ENCODE measurements around the gene DNMBP. TPM values are rescaled to one million over a fixed set of nuclear protein-coding genes. Genes with fewer than 3 reads are reported as not detected.
"Not testable (repeated sequence)": the region's sequence is repeated elsewhere in the genome, so short reads cannot be mapped to it uniquely, and the experiment has no call there.

DNMBP gene
- total and polyA plus RNA-seq, 2 experiments from 2014 or later: 12.4 to 18.5 TPM

DNA sequence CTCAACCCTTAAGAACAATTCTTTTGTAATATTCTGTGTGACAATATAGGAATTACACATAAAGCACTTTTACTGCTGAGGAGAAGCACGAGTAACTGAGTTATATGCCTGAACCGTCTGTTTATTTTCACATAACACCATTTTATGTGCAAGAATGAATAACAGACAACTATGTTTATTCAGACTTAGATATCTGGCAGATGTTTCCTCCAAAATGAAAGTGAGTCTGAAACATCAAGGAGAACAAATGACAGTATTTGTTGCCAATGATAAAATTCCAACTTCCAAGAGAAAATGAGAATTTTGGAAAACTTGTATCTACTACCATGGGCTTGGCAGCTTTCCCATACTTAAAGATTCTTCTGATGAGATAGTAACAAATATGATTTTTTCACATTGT is 51.4 kb downstream of the DNMBP start:
- Histone ChIP-seq H3K4me3 (peak overlapping the region; percentile 32), H4K20me1 (ENCODE audit: insufficient read depth) (no peaks in the 10 kb centered on the region), H2AFZ (no peak overlapping the region), H3K4me1 (ENCODE audit: insufficient read depth) (peaks cover 18% of the 10 kb centered on the region), H3K79me2 (ENCODE audit: insufficient read depth) (peaks cover 87% of the 10 kb centered on the region), H3K9ac (peak overlapping the region; percentile 11), H3K27ac (peak overlapping the region; percentile 27), H3K27me3 (replicated peaks; ENCODE audit: insufficient read depth) (no peaks in the 10 kb centered on the region), H3K9me2 (ENCODE audit: insufficient read depth) (no peaks in the 10 kb centered on the region), H3K36me3 (ENCODE audit: low read depth) (peaks cover 30% of the 10 kb centered on the region; the same call in 1 of the 2 replicates), H3F3A (ENCODE audit: insufficient read depth) (peaks cover 11% of the 10 kb centered on the region; the same call in 1 of the 2 replicates), H3K4me2 (ENCODE audit: unreplicated experiment) (peak overlapping the region; percentile 66), H3K9me3 (ENCODE audit: low read depth) (no peaks in the 10 kb centered on the region)
- in situ Hi-C loops (cut with MboI): no loop called here
- no peak for TF ChIP-seq EZH2phosphoT487 (IDR thresholded peaks at IDR 0.05; ENCODE audit: insufficient read depth, low read depth)
- TF ChIP-seq EZH2 (IDR thresholded peaks at IDR 0.05; ENCODE audit: insufficient read depth, poor library complexity, severe bottlenecking): no peak
- peak; percentile 48 for DNase-seq
- WGBS, 2 experiments (ENCODE audit: low coverage in 1 of 2, low lambda C conversion rate in 2 of 2, missing lambda C conversion rate in 2 of 2): 5 to 6% methylated on average over 2 of the region's 2 CpGs

GRCh38 chr10:99953510-99953909 is 56.2 kb downstream of the DNMBP start:
- in situ Hi-C loops (cut with MboI); H3K27ac ChIP-seq; H3K9me3 ChIP-seq (ENCODE audit: low read depth); H3K4me1 ChIP-seq (ENCODE audit: insufficient read depth); H2AFZ ChIP-seq; DNase-seq; H4K20me1 ChIP-seq (ENCODE audit: insufficient read depth); H3K27me3 ChIP-seq (replicated peaks; ENCODE audit: insufficient read depth); H3K9me2 ChIP-seq (ENCODE audit: insufficient read depth); H3K4me2 ChIP-seq (ENCODE audit: unreplicated experiment); H3K9ac ChIP-seq; H3K4me3 ChIP-seq: not testable (repeated sequence)
- H3K79me2 ChIP-seq (ENCODE audit: insufficient read depth): peaks cover 100% of the 10 kb centered on the region
- 98 to 100% methylated on average over 3 of the region's 3 CpGs for WGBS, 2 experiments (ENCODE audit: low coverage in 1 of 2, low lambda C conversion rate in 2 of 2, missing lambda C conversion rate in 2 of 2)
- peaks cover 19% of the 10 kb centered on the region; the same call in 1 of the 2 replicates for H3F3A ChIP-seq (ENCODE audit: insufficient read depth)
- peaks cover 29% of the 10 kb centered on the region; the same call in 1 of the 2 replicates for H3K36me3 ChIP-seq (ENCODE audit: low read depth)

- 73 to 74% methylated on average over 2 of the region's 2 CpGs for WGBS, 2 experiments (ENCODE audit: low coverage in 1 of 2, low lambda C conversion rate in 2 of 2, missing lambda C conversion rate in 2 of 2)
- H3K4me1 ChIP-seq (ENCODE audit: insufficient read depth): peaks cover 2% of the 10 kb centered on the region
- no peaks in the 10 kb centered on the region for H3K9me3 ChIP-seq (ENCODE audit: low read depth)
- no peaks in the 10 kb centered on the region for H3K27me3 ChIP-seq (replicated peaks; ENCODE audit: insufficient read depth)
- no peak overlapping the region for H3K9ac ChIP-seq
- H3F3A ChIP-seq (ENCODE audit: insufficient read depth): peaks cover 15% of the 10 kb centered on the region; the same call in 1 of the 2 replicates
- no peak for DNase-seq
- H3K9me2 ChIP-seq (ENCODE audit: insufficient read depth): no peaks in the 10 kb centered on the region
- no peak overlapping the region for H3K4me3 ChIP-seq
- H3K36me3 ChIP-seq (ENCODE audit: low read depth): peaks cover 34% of the 10 kb centered on the region; the same call in 1 of the 2 replicates
- no peak overlapping the region for H3K27ac ChIP-seq
- H3K4me2 ChIP-seq (ENCODE audit: unreplicated experiment): no peak overlapping the region
- H3K79me2 ChIP-seq (ENCODE audit: insufficient read depth): peaks cover 100% of the 10 kb centered on the region
- no peak for TF ChIP-seq EZH2phosphoT487 (IDR thresholded peaks at IDR 0.05; ENCODE audit: insufficient read depth, low read depth)
- no peak for TF ChIP-seq EZH2 (IDR thresholded peaks at IDR 0.05; ENCODE audit: insufficient read depth, poor library complexity, severe bottlenecking)
- H4K20me1 ChIP-seq (ENCODE audit: insufficient read depth): no peaks in the 10 kb centered on the region
- no peak overlapping the region for H2AFZ ChIP-seq
- in situ Hi-C loops (cut with MboI): no loop called here
Observed at GRCh38 chr10:99952799-99953198, 56.9 kb downstream of the DNMBP start.

DNA sequence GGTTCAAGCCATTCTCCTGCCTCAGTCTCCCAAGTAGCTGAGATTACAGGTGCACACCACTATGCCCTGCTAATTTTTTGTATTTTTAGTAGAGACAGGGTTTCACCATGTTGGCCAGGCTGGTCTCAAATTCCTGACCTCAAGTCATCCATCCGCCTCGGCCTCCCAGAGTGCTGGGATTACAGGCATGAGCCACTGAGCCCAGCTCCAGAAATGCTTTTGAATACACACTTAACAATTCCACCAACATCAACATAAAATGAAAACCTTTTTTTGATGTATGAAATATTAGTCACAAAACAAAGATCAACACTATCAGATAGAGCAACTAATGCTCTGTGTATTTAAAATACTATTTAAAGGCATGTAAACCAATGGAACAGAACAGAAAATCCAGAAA is 63.7 kb downstream of the DNMBP start:
- peaks cover 42% of the 10 kb centered on the region for H3F3A ChIP-seq (ENCODE audit: insufficient read depth)
- in situ Hi-C loops (cut with MboI); H3K9me2 ChIP-seq (ENCODE audit: insufficient read depth); H3K4me2 ChIP-seq (ENCODE audit: unreplicated experiment); H3K9me3 ChIP-seq (ENCODE audit: low read depth); DNase-seq; H3K4me3 ChIP-seq; H2AFZ ChIP-seq; H3K27me3 ChIP-seq (replicated peaks; ENCODE audit: insufficient read depth); H3K36me3 ChIP-seq (ENCODE audit: low read depth); H4K20me1 ChIP-seq (ENCODE audit: insufficient read depth): not testable (repeated sequence)
- 0 out of 2 replicates have a peak overlapping the region, but pooled peaks have one; percentile 20 for H3K9ac ChIP-seq
- H3K27ac ChIP-seq: peak overlapping the region; percentile 88
- H3K79me2 ChIP-seq (ENCODE audit: insufficient read depth): peaks cover 100% of the 10 kb centered on the region
- WGBS, 2 experiments (ENCODE audit: low coverage in 1 of 2, low lambda C conversion rate in 2 of 2, missing lambda C conversion rate in 2 of 2): 48 to 53% methylated on average over 2 of the region's 2 CpGs
- H3K4me1 ChIP-seq (ENCODE audit: insufficient read depth): peaks cover 45% of the 10 kb centered on the region

- 0 out of 2 replicates have a peak, but pooled peaks cover 6% of the 10 kb centered on the region for H3K36me3 ChIP-seq (ENCODE audit: low read depth)
- no peak overlapping the region for H2AFZ ChIP-seq
- no peaks in the 10 kb centered on the region for H3K27me3 ChIP-seq (replicated peaks; ENCODE audit: insufficient read depth)
- H3K9me2 ChIP-seq (ENCODE audit: insufficient read depth): no peaks in the 10 kb centered on the region
- peak overlapping the region; percentile 34 for H3K4me2 ChIP-seq (ENCODE audit: unreplicated experiment)
- H3K4me3 ChIP-seq: no peak overlapping the region
- peak overlapping the region; percentile 88 for H3K27ac ChIP-seq
- DNase-seq: peak; percentile 91
- peak overlapping the region; percentile 53 for H3K9ac ChIP-seq
- TF ChIP-seq EZH2 (IDR thresholded peaks at IDR 0.05; ENCODE audit: insufficient read depth, poor library complexity, severe bottlenecking) (no peak), EZH2phosphoT487 (IDR thresholded peaks at IDR 0.05; ENCODE audit: insufficient read depth, low read depth) (no peak)
- H3F3A ChIP-seq (ENCODE audit: insufficient read depth): peaks cover 42% of the 10 kb centered on the region
- H3K9me3 ChIP-seq (ENCODE audit: low read depth): no peaks in the 10 kb centered on the region
- in situ Hi-C loops (cut with MboI): no loop called here
- H3K4me1 ChIP-seq (ENCODE audit: insufficient read depth): peaks cover 45% of the 10 kb centered on the region
- 12 to 19% methylated on average over 4 of the region's 4 CpGs for WGBS, 2 experiments (ENCODE audit: low coverage in 1 of 2, low lambda C conversion rate in 2 of 2, missing lambda C conversion rate in 2 of 2)
- H3K79me2 ChIP-seq (ENCODE audit: insufficient read depth): peaks cover 100% of the 10 kb centered on the region
- H4K20me1 ChIP-seq (ENCODE audit: insufficient read depth): peaks cover 8% of the 10 kb centered on the region; the same call in 1 of the 2 replicates
Observed at GRCh38 chr10:99945263-99945662, 64.5 kb downstream of the DNMBP start.
